Liver (tissue), 3 donors: ENCODE measurements around the gene RTP5.

Experiments used
- EGR1 ChIP-seq, 2 donors: IDR thresholded peaks; 2 replicates each; pipeline ENCODE4 v1.6.1; 2016 to 2018; ENCODE audit warnings: antibody characterized with exemption in 2 of 2, low read depth in 2 of 2
- HNF4A ChIP-seq, 2 donors: conservative IDR thresholded peaks; 2 replicates each; pipeline ENCODE4 v1.6.1; 2016; ENCODE audit warnings: antibody characterized with exemption in 2 of 2, mild to moderate bottlenecking in 2 of 2
- JUND ChIP-seq, 2 donors: IDR thresholded peaks; 2 replicates each; pipeline ENCODE4 v1.6.1; 2016; ENCODE audit warnings: antibody characterized with exemption in 2 of 2
- RAD21 ChIP-seq, 2 donors: IDR thresholded peaks; 2 replicates each; pipeline ENCODE4 v1.6.1; 2016; ENCODE audit warnings: antibody characterized with exemption in 2 of 2, mild to moderate bottlenecking in 2 of 2
- RXRA ChIP-seq, 2 donors: IDR thresholded peaks; 2 replicates each; pipeline ENCODE4 v1.6.1; 2017 to 2018; ENCODE audit warnings: antibody characterized with exemption in 2 of 2, mild to moderate bottlenecking in 1 of 2
- SP1 ChIP-seq: IDR thresholded peaks from 2 replicates; pipeline ENCODE4 v1.6.1; 2018; ENCODE audit warnings: antibody characterized with exemption, mild to moderate bottlenecking
- TAF1 ChIP-seq: conservative IDR thresholded peaks from 2 replicates; pipeline ENCODE4 v1.6.1; 2016; ENCODE audit warnings: antibody characterized with exemption, mild to moderate bottlenecking
- YY1 ChIP-seq: IDR thresholded peaks from 2 replicates; pipeline ENCODE4 v1.6.1; 2016; ENCODE audit warnings: antibody characterized with exemption, mild to moderate bottlenecking
- TF ChIP-seq, protein P1 (sequence below): fragments of 150-350 bp; IDR thresholded peaks from 2 replicates; pipeline ENCODE4 v1.5.1; 2017; ENCODE audit warnings: improper control_type of control experiment, low read depth, low read length; ENCODE audit not compliant: missing input control
- TF ChIP-seq, protein P2 (sequence below): IDR thresholded peaks from 2 replicates; pipeline ENCODE4 v1.6.1; 2016; ENCODE audit warnings: antibody characterized with exemption
- TF ChIP-seq, protein P3 (sequence below): IDR thresholded peaks from 2 replicates; pipeline ENCODE4 v1.6.1; 2016; ENCODE audit warnings: antibody characterized with exemption, mild to moderate bottlenecking
- TF ChIP-seq, protein P4 (sequence below): IDR thresholded peaks from 2 replicates; pipeline ENCODE4 v1.6.1; 2016; ENCODE audit warnings: antibody characterized with exemption
- donor health status: healthy.
- donor health status: healthy.

DNA sequence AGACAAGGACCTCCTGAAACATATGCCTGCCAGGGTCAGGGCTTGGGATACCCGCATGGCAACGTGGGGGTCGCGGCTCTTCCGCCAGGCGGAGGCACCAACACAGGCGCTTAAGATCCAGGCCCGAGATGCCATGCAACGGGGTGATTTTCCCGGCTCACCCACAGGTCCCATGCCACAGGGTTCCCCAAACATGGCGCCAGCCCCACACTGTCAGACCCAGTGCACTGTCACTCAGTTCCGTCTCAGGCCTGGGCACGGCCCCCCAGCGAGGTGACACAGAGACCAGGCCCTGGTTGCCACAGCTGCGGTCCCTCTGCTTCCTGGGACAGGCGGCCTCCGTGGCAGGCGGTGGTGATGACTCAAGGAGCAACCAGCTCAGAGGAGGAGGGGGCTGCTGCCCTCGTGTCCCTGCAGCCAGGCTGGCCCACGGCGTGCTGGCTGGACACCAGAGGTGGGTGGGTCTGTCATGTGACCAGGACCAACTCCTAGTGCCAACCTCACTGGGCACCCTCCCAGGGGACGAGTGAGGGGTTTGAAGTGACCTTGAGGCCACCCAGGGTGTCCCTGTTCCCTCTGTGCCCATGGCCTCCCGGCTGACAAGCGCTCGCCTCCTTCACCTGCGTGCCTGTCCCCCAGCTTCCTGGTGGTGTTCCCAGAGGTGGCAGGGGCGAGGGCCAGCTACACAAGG lies 15.7 kb upstream of the RTP5 start:
- TF ChIP-seq, protein P1, sequence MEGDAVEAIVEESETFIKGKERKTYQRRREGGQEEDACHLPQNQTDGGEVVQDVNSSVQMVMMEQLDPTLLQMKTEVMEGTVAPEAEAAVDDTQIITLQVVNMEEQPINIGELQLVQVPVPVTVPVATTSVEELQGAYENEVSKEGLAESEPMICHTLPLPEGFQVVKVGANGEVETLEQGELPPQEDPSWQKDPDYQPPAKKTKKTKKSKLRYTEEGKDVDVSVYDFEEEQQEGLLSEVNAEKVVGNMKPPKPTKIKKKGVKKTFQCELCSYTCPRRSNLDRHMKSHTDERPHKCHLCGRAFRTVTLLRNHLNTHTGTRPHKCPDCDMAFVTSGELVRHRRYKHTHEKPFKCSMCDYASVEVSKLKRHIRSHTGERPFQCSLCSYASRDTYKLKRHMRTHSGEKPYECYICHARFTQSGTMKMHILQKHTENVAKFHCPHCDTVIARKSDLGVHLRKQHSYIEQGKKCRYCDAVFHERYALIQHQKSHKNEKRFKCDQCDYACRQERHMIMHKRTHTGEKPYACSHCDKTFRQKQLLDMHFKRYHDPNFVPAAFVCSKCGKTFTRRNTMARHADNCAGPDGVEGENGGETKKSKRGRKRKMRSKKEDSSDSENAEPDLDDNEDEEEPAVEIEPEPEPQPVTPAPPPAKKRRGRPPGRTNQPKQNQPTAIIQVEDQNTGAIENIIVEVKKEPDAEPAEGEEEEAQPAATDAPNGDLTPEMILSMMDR, result no peak
- TF ChIP-seq RAD21 (IDR thresholded peaks at IDR 0.05) (no peak), JUND (IDR thresholded peaks at IDR 0.05) (no peak), TAF1 (no peak), YY1 (no peak), SP1 (no peak), HNF4A (conservative IDR thresholded peaks at IDR 0.05) (no peak), RXRA (IDR thresholded peaks at IDR 0.05) (no peak), EGR1 (IDR thresholded peaks at IDR 0.05; ENCODE audit: low read depth in 2 of 2) (no peak)
- TF ChIP-seq, protein P2, sequence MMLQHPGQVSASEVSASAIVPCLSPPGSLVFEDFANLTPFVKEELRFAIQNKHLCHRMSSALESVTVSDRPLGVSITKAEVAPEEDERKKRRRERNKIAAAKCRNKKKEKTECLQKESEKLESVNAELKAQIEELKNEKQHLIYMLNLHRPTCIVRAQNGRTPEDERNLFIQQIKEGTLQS, result no peak
- TF ChIP-seq, protein P3, sequence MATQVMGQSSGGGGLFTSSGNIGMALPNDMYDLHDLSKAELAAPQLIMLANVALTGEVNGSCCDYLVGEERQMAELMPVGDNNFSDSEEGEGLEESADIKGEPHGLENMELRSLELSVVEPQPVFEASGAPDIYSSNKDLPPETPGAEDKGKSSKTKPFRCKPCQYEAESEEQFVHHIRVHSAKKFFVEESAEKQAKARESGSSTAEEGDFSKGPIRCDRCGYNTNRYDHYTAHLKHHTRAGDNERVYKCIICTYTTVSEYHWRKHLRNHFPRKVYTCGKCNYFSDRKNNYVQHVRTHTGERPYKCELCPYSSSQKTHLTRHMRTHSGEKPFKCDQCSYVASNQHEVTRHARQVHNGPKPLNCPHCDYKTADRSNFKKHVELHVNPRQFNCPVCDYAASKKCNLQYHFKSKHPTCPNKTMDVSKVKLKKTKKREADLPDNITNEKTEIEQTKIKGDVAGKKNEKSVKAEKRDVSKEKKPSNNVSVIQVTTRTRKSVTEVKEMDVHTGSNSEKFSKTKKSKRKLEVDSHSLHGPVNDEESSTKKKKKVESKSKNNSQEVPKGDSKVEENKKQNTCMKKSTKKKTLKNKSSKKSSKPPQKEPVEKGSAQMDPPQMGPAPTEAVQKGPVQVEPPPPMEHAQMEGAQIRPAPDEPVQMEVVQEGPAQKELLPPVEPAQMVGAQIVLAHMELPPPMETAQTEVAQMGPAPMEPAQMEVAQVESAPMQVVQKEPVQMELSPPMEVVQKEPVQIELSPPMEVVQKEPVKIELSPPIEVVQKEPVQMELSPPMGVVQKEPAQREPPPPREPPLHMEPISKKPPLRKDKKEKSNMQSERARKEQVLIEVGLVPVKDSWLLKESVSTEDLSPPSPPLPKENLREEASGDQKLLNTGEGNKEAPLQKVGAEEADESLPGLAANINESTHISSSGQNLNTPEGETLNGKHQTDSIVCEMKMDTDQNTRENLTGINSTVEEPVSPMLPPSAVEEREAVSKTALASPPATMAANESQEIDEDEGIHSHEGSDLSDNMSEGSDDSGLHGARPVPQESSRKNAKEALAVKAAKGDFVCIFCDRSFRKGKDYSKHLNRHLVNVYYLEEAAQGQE, result no peak
- TF ChIP-seq, protein P4, sequence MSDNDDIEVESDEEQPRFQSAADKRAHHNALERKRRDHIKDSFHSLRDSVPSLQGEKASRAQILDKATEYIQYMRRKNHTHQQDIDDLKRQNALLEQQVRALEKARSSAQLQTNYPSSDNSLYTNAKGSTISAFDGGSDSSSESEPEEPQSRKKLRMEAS, result no peak
